ENCODE data around the gene UGGT1. TPM values are rescaled to one million over a fixed set of nuclear protein-coding genes. Genes with fewer than 3 reads are reported as not detected.

UGGT1 gene
- total RNA-seq, 1 donor, result 108 TPM

- H3K4me3 ChIP-seq (ENCODE audit: low read depth, low read length), result no peak overlapping the region
- no peak for TF ChIP-seq CTCF (IDR thresholded peaks at IDR 0.05; ENCODE audit: insufficient read depth, low read length)
- no peak for DNase-seq (ENCODE audit: low read depth)
These were observed 125.1 kb downstream of the UGGT1 start for GRCh38 chr2:128215897-128216642.

GRCh38 chr2:128217671-128218070 lies 126.7 kb downstream of the UGGT1 start:
- TF ChIP-seq CTCF (IDR thresholded peaks at IDR 0.05; ENCODE audit: insufficient read depth, low read length), result no peak
- H3K4me3 ChIP-seq (ENCODE audit: low read depth, low read length), result no peak overlapping the region
- DNase-seq (ENCODE audit: low read depth), result no peak

GRCh38 chr2:128219891-128220290 lies 128.9 kb downstream of the UGGT1 start:
- DNase-seq (ENCODE audit: low read depth), result no peak
- TF ChIP-seq CTCF (IDR thresholded peaks at IDR 0.05; ENCODE audit: insufficient read depth, low read length), result no peak
- H3K4me3 ChIP-seq (ENCODE audit: low read depth, low read length), result no peak overlapping the region

GRCh38 chr2:128227862-128228261 lies 136.9 kb downstream of the UGGT1 start:
- no peak for DNase-seq (ENCODE audit: low read depth)
- no peak overlapping the region for H3K4me3 ChIP-seq (ENCODE audit: low read depth, low read length)
- no peak for TF ChIP-seq CTCF (IDR thresholded peaks at IDR 0.05; ENCODE audit: insufficient read depth, low read length)

- no peak for TF ChIP-seq CTCF (IDR thresholded peaks at IDR 0.05; ENCODE audit: insufficient read depth, low read length)
- no peak overlapping the region for H3K4me3 ChIP-seq (ENCODE audit: low read depth, low read length)
- no peak for DNase-seq (ENCODE audit: low read depth)
These were observed 137.9 kb downstream of the UGGT1 start for GRCh38 chr2:128228894-128229293.

GRCh38 chr2:128232965-128233789 lies 142.2 kb downstream of the UGGT1 start:
- peak; percentile 65 for DNase-seq (ENCODE audit: low read depth)
- H3K4me3 ChIP-seq (ENCODE audit: low read depth, low read length), result peak overlapping the region; percentile 73
- TF ChIP-seq CTCF (IDR thresholded peaks at IDR 0.05; ENCODE audit: insufficient read depth, low read length), result peak; percentile 91

All from fibroblast of the aortic adventitia (primary cell).